ES-I3 (cell line): Measurements from ENCODE around the gene COP1.
"Not testable (repeated sequence)": the region's sequence is repeated elsewhere in the genome, so short reads cannot be mapped to it uniquely, and the experiment has no call there.

Experiments used
- H3K36me3 ChIP-seq: 2 replicates; pipeline ENCODE4 v1.6.1; 2013; ENCODE audit warnings: mild to moderate bottlenecking, low read length, control low read depth, moderate library complexity; ENCODE audit not compliant: insufficient read depth
- H3K4me1 ChIP-seq: 2 replicates; pipeline ENCODE4 v1.6.1; 2013; ENCODE audit warnings: mild to moderate bottlenecking, control low read depth, low read length; ENCODE audit not compliant: insufficient read depth
- H3K9ac ChIP-seq: 2 replicates; pipeline ENCODE4 v1.6.1; 2013; ENCODE audit warnings: low read depth, mild to moderate bottlenecking, low read length, moderate library complexity
- H3K9me3 ChIP-seq: 2 replicates; pipeline ENCODE4 v1.6.1; 2013; ENCODE audit warnings: mild to moderate bottlenecking, low read length, moderate library complexity; ENCODE audit not compliant: control insufficient read depth, insufficient read depth

Gene COP1

DNA sequence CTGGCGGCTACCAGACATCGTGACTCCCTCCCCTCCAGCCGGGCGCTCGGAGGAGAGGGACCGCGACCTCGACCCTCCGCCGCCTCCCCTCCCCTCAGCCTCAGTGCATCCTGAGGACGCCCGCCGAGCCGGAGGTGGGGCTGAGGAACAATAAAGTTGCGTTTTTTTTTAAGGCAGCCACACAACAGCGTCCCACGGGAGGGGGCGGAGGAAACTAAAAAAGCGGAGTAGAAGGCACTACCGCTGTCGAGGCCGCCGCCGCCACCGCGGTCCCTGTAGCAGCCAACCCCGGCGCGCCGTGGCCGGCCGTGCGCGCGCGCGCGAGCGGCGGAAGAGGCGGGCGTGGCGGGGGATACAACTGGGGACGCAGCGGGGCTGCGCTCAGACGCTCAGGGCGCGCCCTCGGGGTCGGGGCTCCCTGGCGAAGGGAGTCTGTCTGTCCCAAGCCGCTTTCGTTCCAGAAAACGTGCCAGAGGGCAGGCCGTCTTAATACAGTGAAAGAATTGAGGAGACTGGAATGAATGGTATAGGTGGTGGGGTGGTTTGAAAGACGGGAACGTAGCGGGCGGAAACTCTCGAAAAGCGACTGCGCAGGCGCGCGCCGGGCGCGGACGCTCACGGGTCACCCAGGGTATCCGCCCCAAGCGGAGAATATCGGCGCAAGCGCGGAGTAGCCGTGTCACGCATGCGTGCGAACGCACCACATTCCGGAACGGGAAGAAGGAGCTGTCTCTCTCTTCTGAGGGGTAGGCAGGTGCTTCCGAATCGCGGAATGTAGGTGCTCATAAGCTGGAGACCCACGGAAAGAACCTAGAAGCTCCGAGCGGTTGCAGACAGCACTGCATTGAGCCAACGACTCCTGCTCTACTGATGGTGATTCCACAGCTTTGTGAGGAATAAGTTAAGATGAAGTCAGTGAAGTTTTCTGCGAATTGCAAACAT is at the start of gene COP1:
Gene COP1, minus strand, starts transcription at position 326 of the 942 bp plus-strand sequence. Its CDS starts 308 bp downstream, at position 18.
- no peaks in the 10 kb centered on the region for H3K9me3 ChIP-seq

DNA sequence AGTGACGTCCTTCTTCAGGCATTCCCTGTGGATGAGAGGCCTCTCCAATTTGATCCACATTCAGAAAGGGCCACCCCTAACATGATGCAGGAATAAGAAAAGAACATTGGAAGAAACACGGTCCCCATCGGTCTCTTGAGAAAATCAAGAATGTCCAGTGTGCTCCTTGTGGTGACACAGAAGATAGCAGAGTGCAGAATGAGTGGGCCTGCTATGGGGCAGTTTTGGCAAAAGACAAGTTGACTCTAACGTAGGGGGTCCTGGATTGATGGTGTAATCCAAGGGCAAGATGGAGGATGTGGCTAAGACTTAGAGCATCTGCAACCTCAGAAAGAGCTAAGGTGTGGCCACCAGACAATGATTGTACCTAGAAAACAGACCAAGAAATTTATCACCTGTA is 45.1 kb upstream of the COP1 start:
- H3K9me3 ChIP-seq: no peaks in the 10 kb centered on the region
- no peaks in the 10 kb centered on the region for H3K4me1 ChIP-seq

More for the DNA sequence above, at the start of gene COP1:
- H3K4me1 ChIP-seq: peaks cover 12% of the 10 kb centered on the region
- peak within 1 kb of the TSS; percentile 86 for H3K9ac ChIP-seq
- H3K36me3 ChIP-seq: no peaks in the 10 kb centered on the region

GRCh38 chr1:176244851-176245250 is 37.8 kb upstream of the COP1 start:
- Histone ChIP-seq H3K36me3 (no peaks in the 10 kb centered on the region), H3K4me1 (peaks cover 13% of the 10 kb centered on the region), H3K9me3 (no peaks in the 10 kb centered on the region), H3K9ac (no peak overlapping the region)

More for the DNA sequence above, 45.1 kb upstream of the COP1 start:
- Histone ChIP-seq H3K36me3 (no peaks in the 10 kb centered on the region), H3K9ac (no peak overlapping the region)

GRCh38 chr1:176243746-176244145 is 36.7 kb upstream of the COP1 start:
- H3K4me1 ChIP-seq: peaks cover 13% of the 10 kb centered on the region
- no peak overlapping the region for H3K9ac ChIP-seq
- no peaks in the 10 kb centered on the region for H3K9me3 ChIP-seq
- H3K36me3 ChIP-seq: no peaks in the 10 kb centered on the region

DNA sequence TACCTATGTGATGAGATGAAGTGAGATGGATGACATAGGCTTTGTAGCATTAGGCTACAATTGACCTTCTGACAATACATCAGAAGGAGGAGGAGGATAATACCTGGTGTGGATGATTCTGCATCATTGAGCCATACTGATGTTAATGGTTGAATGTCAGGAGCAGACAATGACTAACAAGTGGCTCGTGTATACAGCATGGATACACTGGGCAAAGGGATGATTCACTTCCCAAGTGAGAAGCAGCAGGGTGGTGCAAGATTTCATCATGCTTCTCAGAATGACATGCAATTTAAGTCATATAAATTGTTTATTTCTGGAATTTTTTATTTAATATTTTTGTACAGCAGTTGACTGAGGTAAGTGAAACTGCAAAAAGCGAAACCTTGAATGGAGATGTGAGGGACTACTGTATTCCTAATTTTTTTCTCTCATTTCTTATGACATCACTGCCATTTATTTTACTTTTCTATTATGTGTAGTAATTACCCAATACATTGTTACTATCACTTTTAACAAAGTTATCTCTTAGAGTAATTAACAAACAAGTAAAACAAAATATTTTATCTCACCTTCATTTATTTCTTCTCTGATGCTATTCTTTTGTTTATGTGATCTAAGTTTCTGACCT is 34.4 kb upstream of the COP1 start:
- Histone ChIP-seq H3K4me1 (peaks cover 13% of the 10 kb centered on the region), H3K9me3 (no peaks in the 10 kb centered on the region), H3K9ac (no peak overlapping the region), H3K36me3 (no peaks in the 10 kb centered on the region)

GRCh38 chr1:176233657-176234056 is 26.6 kb upstream of the COP1 start:
- not testable (repeated sequence) for H3K9ac ChIP-seq

DNA sequence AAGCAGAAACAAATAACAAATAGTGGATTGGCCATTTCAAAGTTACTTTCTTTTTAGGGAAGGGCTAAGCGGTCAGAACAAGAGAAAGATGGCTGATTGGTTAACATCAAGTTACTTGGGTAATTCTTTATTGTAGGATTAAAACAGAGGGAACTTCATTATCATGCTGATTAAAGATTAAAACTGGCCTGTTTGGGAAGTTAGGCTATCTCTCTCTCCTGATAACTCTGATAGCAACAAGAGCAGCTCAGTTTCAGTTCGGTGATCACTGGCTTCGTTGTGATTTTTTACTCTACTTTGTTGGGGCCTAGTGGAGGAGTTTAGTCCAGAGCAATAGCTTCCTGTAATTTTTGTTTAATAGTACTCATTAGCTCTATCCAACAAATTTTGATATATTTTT is 20.5 kb upstream of the COP1 start:
- Histone ChIP-seq H3K36me3 (no peaks in the 10 kb centered on the region), H3K9me3 (no peaks in the 10 kb centered on the region), H3K9ac (no peak overlapping the region), H3K4me1 (peaks cover 17% of the 10 kb centered on the region)

More at GRCh38 chr1:176233657-176234056, 26.6 kb upstream of the COP1 start:
- not testable (repeated sequence) for H3K36me3 ChIP-seq, H3K4me1 ChIP-seq, H3K9me3 ChIP-seq

- Histone ChIP-seq H3K9ac (no peak overlapping the region), H3K9me3 (no peaks in the 10 kb centered on the region), H3K36me3 (no peaks in the 10 kb centered on the region), H3K4me1 (peaks cover 17% of the 10 kb centered on the region)
These were observed 18.8 kb upstream of the COP1 start for GRCh38 chr1:176225911-176226310.

DNA sequence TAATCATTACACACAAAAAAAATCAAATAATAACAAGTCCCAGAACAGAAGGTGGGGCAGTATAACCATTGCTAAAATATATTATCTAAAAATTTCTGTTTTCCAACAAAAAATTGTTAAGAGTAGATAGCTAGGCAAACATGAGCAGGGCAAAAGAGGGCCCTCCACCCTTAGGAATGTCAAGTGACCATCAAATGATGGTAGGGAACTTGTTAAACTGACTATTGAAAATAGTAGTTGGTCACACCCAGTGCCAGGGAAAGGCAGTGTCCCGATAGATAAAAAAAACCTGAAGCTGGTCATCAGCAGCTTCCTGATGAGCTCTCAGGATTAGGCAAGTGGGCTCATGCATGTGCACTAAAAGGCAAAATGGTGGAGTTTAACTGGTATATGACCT is 18.4 kb upstream of the COP1 start:
- Histone ChIP-seq H3K36me3 (no peaks in the 10 kb centered on the region), H3K4me1 (peaks cover 17% of the 10 kb centered on the region), H3K9ac (no peak overlapping the region), H3K9me3 (no peaks in the 10 kb centered on the region)

DNA sequence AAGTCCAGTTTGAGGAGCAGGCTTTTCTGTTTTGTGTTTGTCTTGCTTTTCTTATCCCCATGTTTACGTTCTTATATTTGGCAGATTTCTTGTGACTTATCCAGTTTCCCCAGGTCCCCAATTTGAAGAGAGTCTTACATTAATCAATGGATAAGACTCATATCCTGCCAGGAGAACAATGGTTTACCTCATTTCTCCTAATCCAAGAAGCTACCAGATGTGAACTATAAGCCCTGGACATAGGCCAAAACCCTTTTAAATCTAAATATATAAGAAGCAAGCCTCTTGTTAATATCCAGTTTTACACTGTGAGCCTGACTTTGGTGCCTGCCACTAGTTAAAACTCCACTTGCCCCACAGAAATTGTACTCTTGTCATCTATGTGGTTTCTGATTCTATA is 15.1 kb upstream of the COP1 start:
- Histone ChIP-seq H3K4me1 (peaks cover 11% of the 10 kb centered on the region), H3K9me3 (no peaks in the 10 kb centered on the region), H3K9ac (no peak overlapping the region), H3K36me3 (no peaks in the 10 kb centered on the region)

GRCh38 chr1:176220100-176220689 is 13.1 kb upstream of the COP1 start:
- Histone ChIP-seq H3K4me1 (peaks cover 4% of the 10 kb centered on the region; the same call in 1 of the 2 replicates), H3K9ac (no peak overlapping the region), H3K36me3 (no peaks in the 10 kb centered on the region), H3K9me3 (no peaks in the 10 kb centered on the region)

GRCh38 chr1:176217461-176218099 is 10.5 kb upstream of the COP1 start:
- Histone ChIP-seq H3K9ac (no peak overlapping the region), H3K4me1 (no peaks in the 10 kb centered on the region), H3K36me3 (no peaks in the 10 kb centered on the region), H3K9me3 (no peaks in the 10 kb centered on the region)

DNA sequence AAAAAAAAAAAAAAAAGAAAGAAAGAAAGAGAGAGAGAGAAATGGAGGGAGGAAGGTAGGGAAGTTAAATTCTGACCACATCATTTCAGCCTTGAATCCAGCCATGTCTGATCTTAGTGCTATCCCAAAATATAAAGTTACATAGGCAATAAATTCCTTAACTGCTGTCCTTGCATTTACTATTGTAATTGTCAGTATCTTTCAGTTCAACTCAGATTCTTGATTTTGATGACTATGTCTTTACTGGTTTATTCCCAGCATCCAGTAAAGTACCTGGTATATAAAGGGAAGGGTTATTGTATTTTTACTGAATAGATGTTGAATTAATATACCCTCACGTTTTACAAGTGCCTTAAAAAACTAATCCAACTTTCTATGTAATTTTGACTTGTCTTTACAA is 8.9 kb upstream of the COP1 start:
- H3K4me1 ChIP-seq: no peaks in the 10 kb centered on the region
- H3K9me3 ChIP-seq: no peaks in the 10 kb centered on the region
- no peaks in the 10 kb centered on the region for H3K36me3 ChIP-seq
- H3K9ac ChIP-seq: no peak overlapping the region

DNA sequence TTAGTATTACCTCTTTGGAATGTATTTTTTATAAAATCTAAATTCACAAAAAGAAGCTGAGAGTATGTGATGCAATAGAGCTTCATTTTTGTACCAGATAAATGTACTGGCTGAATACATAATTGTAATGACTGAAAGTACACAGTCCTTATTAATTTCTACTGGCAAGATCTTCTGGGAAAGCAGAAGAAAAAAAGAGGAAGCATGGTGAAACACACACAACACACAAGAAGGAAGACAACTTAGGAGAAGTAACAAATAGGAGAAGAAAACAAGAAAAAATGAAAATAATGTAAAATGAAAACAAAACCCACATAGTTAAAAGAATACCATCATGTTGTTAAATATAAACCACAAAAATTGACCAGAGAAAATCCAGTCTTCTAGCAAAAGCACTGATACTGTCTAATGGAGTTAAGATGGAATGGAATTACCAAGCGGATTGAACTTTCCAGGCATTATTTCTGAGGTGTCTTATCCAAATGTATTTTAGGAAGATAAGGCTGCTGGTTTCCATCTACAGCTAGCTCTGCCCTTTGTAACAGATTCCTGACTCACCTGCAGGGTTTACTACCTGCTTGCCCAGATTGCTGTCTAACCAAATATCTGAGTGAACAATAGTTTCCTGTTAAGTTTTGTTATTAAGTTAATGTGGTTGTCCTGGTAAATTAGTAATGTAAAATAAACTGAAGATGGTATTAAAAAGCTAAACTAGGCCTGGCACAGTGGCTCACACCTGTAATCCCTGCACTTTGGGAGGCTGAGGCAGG is 4.5 kb upstream of the COP1 start:
- Histone ChIP-seq H3K4me1 (no peaks in the 10 kb centered on the region), H3K36me3 (no peaks in the 10 kb centered on the region), H3K9me3 (no peaks in the 10 kb centered on the region), H3K9ac (no peak overlapping the region)
